SU-DHL-6 (cell line): ENCODE data around the gene C12orf76.

ENCODE experiments used
- EZH2phosphoT487 ChIP-seq: fragments of 200-600 bp; sonication (generic), shearing (Covaris generic); conservative IDR thresholded peaks from 2 replicates; pipeline ENCODE4 v1.6.1; 2018; ENCODE audit warnings: mild to moderate bottlenecking, antibody characterized with exemption, low read length, moderate library complexity, mixed read lengths
- TF ChIP-seq, protein P1 (sequence below): fragments of 200-600 bp; sonication (generic); IDR thresholded peaks from one replicate; pipeline ENCODE4 v1.5.1; 2017; ENCODE audit warnings: antibody characterized with exemption, mild to moderate bottlenecking, low read length, moderate library complexity; ENCODE audit not compliant: insufficient read depth, poor library complexity, severe bottlenecking

DNA sequence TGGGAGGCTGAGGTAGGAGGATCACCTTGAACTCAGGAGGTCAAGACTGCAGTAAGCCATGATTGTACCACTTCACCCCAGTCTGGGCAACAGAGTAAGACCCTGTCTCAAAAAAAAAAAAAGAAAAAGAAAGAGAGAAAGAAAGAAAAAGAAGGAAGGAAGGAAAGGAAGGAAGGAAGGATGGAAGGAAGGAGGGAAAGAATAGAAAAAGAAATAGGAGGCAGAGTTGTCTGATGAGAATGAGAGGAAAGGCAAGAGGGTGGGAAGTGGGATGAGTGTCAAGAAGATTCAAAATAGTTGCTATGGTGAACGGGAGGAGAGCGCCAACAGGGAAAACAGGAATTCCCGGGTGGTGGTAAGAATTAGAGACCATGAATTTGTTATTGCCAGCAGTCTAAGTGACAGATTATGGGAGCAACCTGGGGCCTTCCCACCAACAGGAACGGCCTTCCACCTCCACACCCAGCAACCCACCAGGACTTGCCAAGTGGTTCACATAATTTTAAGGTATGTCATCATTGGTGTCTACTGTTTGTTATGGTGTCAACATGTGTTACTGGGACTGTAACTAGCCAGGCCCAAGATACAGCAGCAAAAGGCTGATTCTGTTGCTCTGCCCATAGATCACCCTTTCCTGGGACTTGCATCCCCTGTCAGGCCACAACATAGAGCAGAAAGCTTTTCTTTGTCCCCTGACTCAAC lies 36.1 kb upstream of the C12orf76 start:
- TF ChIP-seq, protein P1, sequence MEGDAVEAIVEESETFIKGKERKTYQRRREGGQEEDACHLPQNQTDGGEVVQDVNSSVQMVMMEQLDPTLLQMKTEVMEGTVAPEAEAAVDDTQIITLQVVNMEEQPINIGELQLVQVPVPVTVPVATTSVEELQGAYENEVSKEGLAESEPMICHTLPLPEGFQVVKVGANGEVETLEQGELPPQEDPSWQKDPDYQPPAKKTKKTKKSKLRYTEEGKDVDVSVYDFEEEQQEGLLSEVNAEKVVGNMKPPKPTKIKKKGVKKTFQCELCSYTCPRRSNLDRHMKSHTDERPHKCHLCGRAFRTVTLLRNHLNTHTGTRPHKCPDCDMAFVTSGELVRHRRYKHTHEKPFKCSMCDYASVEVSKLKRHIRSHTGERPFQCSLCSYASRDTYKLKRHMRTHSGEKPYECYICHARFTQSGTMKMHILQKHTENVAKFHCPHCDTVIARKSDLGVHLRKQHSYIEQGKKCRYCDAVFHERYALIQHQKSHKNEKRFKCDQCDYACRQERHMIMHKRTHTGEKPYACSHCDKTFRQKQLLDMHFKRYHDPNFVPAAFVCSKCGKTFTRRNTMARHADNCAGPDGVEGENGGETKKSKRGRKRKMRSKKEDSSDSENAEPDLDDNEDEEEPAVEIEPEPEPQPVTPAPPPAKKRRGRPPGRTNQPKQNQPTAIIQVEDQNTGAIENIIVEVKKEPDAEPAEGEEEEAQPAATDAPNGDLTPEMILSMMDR, result no peak
- TF ChIP-seq EZH2phosphoT487, result no peak
